Measurements from ENCODE around the gene OPCML.

GRCh38 chr11:133154781-133155180, 377.5 kb downstream of the OPCML start:
- TF ChIP-seq CTCF (IDR thresholded peaks at IDR 0.05) (no peak), POLR2A (IDR thresholded peaks at IDR 0.05) (no peak)

Data from suprapubic skin (tissue), 3 donors.